IPS-18a (cell line): ENCODE results near the gene RHO.

Experiments
- H3K27ac ChIP-seq: one replicate; pipeline ENCODE4 v1.5.1; 2013; ENCODE audit warnings: low read length
- H3K27me3 ChIP-seq: one replicate; pipeline ENCODE4 v1.6.1; 2013; ENCODE audit warnings: mild to moderate bottlenecking, low read length; ENCODE audit not compliant: control insufficient read depth, insufficient read depth
- H3K36me3 ChIP-seq: one replicate; pipeline ENCODE4 v1.6.1; 2013; ENCODE audit warnings: low read depth, low read length; ENCODE audit not compliant: control insufficient read depth
- H3K4me1 ChIP-seq: one replicate; pipeline ENCODE4 v1.6.1; 2013; ENCODE audit warnings: low read depth, low read length; ENCODE audit not compliant: control insufficient read depth
- H3K4me3 ChIP-seq: one replicate; pipeline ENCODE4 v1.5.1; 2013; ENCODE audit warnings: low read length
- H3K9ac ChIP-seq: one replicate; pipeline ENCODE4 v1.6.1; 2013; ENCODE audit warnings: mild to moderate bottlenecking, low read length, moderate library complexity
- H3K9me3 ChIP-seq: one replicate; pipeline ENCODE4 v1.6.1; 2013; ENCODE audit warnings: low read depth, low read length; ENCODE audit not compliant: control insufficient read depth

The RHO gene

GRCh38 chr3:129549805-129550204 is 21.4 kb downstream of the RHO start:
- no peak overlapping the region for H3K27ac ChIP-seq
- no peaks in the 10 kb centered on the region for H3K9me3 ChIP-seq
- no peak overlapping the region for H3K9ac ChIP-seq
- H3K4me1 ChIP-seq: no peaks in the 10 kb centered on the region
- no peaks in the 10 kb centered on the region for H3K36me3 ChIP-seq
- no peak overlapping the region for H3K4me3 ChIP-seq
- no peaks in the 10 kb centered on the region for H3K27me3 ChIP-seq

- Histone ChIP-seq H3K36me3 (no peaks in the 10 kb centered on the region), H3K27me3 (no peaks in the 10 kb centered on the region), H3K4me3 (no peak overlapping the region), H3K27ac (no peak overlapping the region), H3K4me1 (no peaks in the 10 kb centered on the region), H3K9me3 (no peaks in the 10 kb centered on the region), H3K9ac (no peak overlapping the region)
Observed at GRCh38 chr3:129552287-129553050, 24.0 kb downstream of the RHO start.

GRCh38 chr3:129553171-129553570 is 24.7 kb downstream of the RHO start:
- Histone ChIP-seq H3K9me3 (no peaks in the 10 kb centered on the region), H3K36me3 (no peaks in the 10 kb centered on the region), H3K27ac (no peak overlapping the region), H3K27me3 (no peaks in the 10 kb centered on the region), H3K9ac (no peak overlapping the region), H3K4me3 (no peak overlapping the region), H3K4me1 (no peaks in the 10 kb centered on the region)

GRCh38 chr3:129553719-129554118 is 25.3 kb downstream of the RHO start:
- Histone ChIP-seq H3K36me3 (no peaks in the 10 kb centered on the region), H3K9ac (no peak overlapping the region), H3K27me3 (no peaks in the 10 kb centered on the region), H3K27ac (no peak overlapping the region), H3K9me3 (no peaks in the 10 kb centered on the region), H3K4me3 (no peak overlapping the region), H3K4me1 (peaks cover 4% of the 10 kb centered on the region)

GRCh38 chr3:129554356-129555152 is 26.1 kb downstream of the RHO start:
- H3K9ac ChIP-seq: no peak overlapping the region
- H3K4me3 ChIP-seq: no peak overlapping the region
- H3K4me1 ChIP-seq: peaks cover 4% of the 10 kb centered on the region
- H3K27ac ChIP-seq: no peak overlapping the region
- no peaks in the 10 kb centered on the region for H3K27me3 ChIP-seq
- H3K9me3 ChIP-seq: no peaks in the 10 kb centered on the region
- H3K36me3 ChIP-seq: no peaks in the 10 kb centered on the region

- peaks cover 4% of the 10 kb centered on the region for H3K4me1 ChIP-seq
- H3K27ac ChIP-seq: no peak overlapping the region
- H3K9me3 ChIP-seq: no peaks in the 10 kb centered on the region
- H3K36me3 ChIP-seq: no peaks in the 10 kb centered on the region
- no peaks in the 10 kb centered on the region for H3K27me3 ChIP-seq
- no peak overlapping the region for H3K9ac ChIP-seq
- no peak overlapping the region for H3K4me3 ChIP-seq
Observed at GRCh38 chr3:129555153-129555550, 26.7 kb downstream of the RHO start.

- Histone ChIP-seq H3K36me3 (no peaks in the 10 kb centered on the region), H3K9ac (no peak overlapping the region), H3K4me3 (no peak overlapping the region), H3K4me1 (peaks cover 7% of the 10 kb centered on the region), H3K9me3 (no peaks in the 10 kb centered on the region), H3K27ac (no peak overlapping the region), H3K27me3 (no peaks in the 10 kb centered on the region)
Observed at GRCh38 chr3:129555616-129556357, 27.3 kb downstream of the RHO start.

GRCh38 chr3:129556358-129556695 is 27.9 kb downstream of the RHO start:
- Histone ChIP-seq H3K9me3 (no peaks in the 10 kb centered on the region), H3K4me3 (no peak overlapping the region), H3K27me3 (no peaks in the 10 kb centered on the region), H3K9ac (no peak overlapping the region), H3K27ac (no peak overlapping the region), H3K36me3 (no peaks in the 10 kb centered on the region), H3K4me1 (peaks cover 8% of the 10 kb centered on the region)

GRCh38 chr3:129556890-129557547 is 28.6 kb downstream of the RHO start:
- H3K36me3 ChIP-seq: no peaks in the 10 kb centered on the region
- H3K4me3 ChIP-seq: no peak overlapping the region
- no peak overlapping the region for H3K27ac ChIP-seq
- H3K9ac ChIP-seq: no peak overlapping the region
- H3K27me3 ChIP-seq: no peaks in the 10 kb centered on the region
- H3K4me1 ChIP-seq: peaks cover 8% of the 10 kb centered on the region
- H3K9me3 ChIP-seq: no peaks in the 10 kb centered on the region

- H3K27ac ChIP-seq: no peak overlapping the region
- no peaks in the 10 kb centered on the region for H3K36me3 ChIP-seq
- H3K27me3 ChIP-seq: no peaks in the 10 kb centered on the region
- H3K4me3 ChIP-seq: no peak overlapping the region
- no peak overlapping the region for H3K9ac ChIP-seq
- peaks cover 8% of the 10 kb centered on the region for H3K4me1 ChIP-seq
- H3K9me3 ChIP-seq: no peaks in the 10 kb centered on the region
Observed at GRCh38 chr3:129557548-129557894, 29.1 kb downstream of the RHO start.

- no peaks in the 10 kb centered on the region for H3K27me3 ChIP-seq
- no peak overlapping the region for H3K9ac ChIP-seq
- no peak overlapping the region for H3K4me3 ChIP-seq
- H3K27ac ChIP-seq: no peak overlapping the region
- no peaks in the 10 kb centered on the region for H3K36me3 ChIP-seq
- peaks cover 8% of the 10 kb centered on the region for H3K4me1 ChIP-seq
- no peaks in the 10 kb centered on the region for H3K9me3 ChIP-seq
Observed at GRCh38 chr3:129558081-129558771, 29.8 kb downstream of the RHO start.
